A549 treated with AZD9567 at 1 μM for 4 hours (cell line): ENCODE results near the gene MESP2. TPM values are rescaled to one million over a fixed set of nuclear protein-coding genes. Genes with fewer than 3 reads are reported as not detected.

ENCODE experiments used
- total RNA-seq: library from RNA; stranded (reverse); fragments of 200-300 nt; extraction: Qiagen RNA extraction; gene quantifications from 5 replicates; pipeline ENCODE4 v1.2.3, GENCODE V29; 2022; ENCODE audit not compliant: insufficient read depth

MESP2 gene
- 0.28 to 0.50 TPM (median 0.38 TPM) in 4 of 5 replicates, not detected in the other for total RNA-seq

GRCh38 chr15:89776274-89777072 is at the start of gene MESP2:
Gene MESP2 (plus strand): TSS chr15:89776332. CDS start chr15:89776358, 26 bp downstream.

GRCh38 chr15:89750560-89751542 is 25.3 kb upstream of the MESP2 start, which contains the start of gene MESP1:
Gene MESP1 (minus strand): TSS chr15:89751249. CDS start chr15:89751231, 18 bp downstream.

Other genes with a start within 250 kb of the MESP2 start
- gene TICRR, start 200.9 kb upstream of the MESP2 start, total RNA-seq = 12.1 to 14.2 TPM (median 12.5 TPM) in 5 replicates
- 1.8 to 4.2 TPM (median 4.1 TPM) in 5 replicates for gene KIF7, start 120.9 kb upstream of the MESP2 start, total RNA-seq
- gene PLIN1, start 97.0 kb upstream of the MESP2 start, total RNA-seq = 0.08 to 0.20 TPM (median 0.10 TPM) in 4 of 5 replicates, not detected in the other
- 5.0 to 7.9 TPM (median 6.7 TPM) in 5 replicates for gene PEX11A, start 85.6 kb upstream of the MESP2 start, total RNA-seq
- gene WDR93, start 85.5 kb upstream of the MESP2 start, total RNA-seq = 0.09 to 0.22 TPM (median 0.13 TPM) in 4 of 5 replicates, not detected in the other
- 4.7 to 6.2 TPM (median 5.5 TPM) in 4 of 5 replicates, not detected in the other for gene MESP1, start 25.1 kb upstream of the MESP2 start, total RNA-seq
- gene ANPEP, start 38.5 kb downstream of the MESP2 start, total RNA-seq = 46.9 to 63.8 TPM (median 50.8 TPM) in 5 replicates
- gene AP3S2, start 117.7 kb downstream of the MESP2 start, total RNA-seq = 35.1 to 59.3 TPM (median 40.9 TPM) in 5 replicates
- gene ARPIN, start 136.6 kb downstream of the MESP2 start, total RNA-seq = 10.1 to 15.8 TPM (median 12.0 TPM) in 5 replicates
- gene ZNF710, start 225.0 kb downstream of the MESP2 start, total RNA-seq = 12.2 to 14.4 TPM (median 13.4 TPM) in 5 replicates